ENCODE measurements around the gene NPAS4. TPM values are rescaled to one million over a fixed set of nuclear protein-coding genes. Genes with fewer than 3 reads are reported as not detected.

Gene NPAS4
- total and polyA plus RNA-seq, 2 of the 13 experiments (the other 11 are each of a cell fraction or from before 2014, with no cell fraction given), result not detected

- TF ChIP-seq, protein P1, sequence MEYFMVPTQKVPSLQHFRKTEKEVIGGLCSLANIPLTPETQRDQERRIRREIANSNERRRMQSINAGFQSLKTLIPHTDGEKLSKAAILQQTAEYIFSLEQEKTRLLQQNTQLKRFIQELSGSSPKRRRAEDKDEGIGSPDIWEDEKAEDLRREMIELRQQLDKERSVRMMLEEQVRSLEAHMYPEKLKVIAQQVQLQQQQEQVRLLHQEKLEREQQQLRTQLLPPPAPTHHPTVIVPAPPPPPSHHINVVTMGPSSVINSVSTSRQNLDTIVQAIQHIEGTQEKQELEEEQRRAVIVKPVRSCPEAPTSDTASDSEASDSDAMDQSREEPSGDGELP (IDR thresholded peaks at IDR 0.05; ENCODE audit: borderline replicate concordance, low read depth), result peak; percentile 74; the same call in 1 of the 2 replicates
- TF ChIP-seq HOXA7 (CRISPR knock-in tag; IDR thresholded peaks at IDR 0.05) (peak; percentile 100), TRIM22 (IDR thresholded peaks at IDR 0.05) (no peak), PHF8 (CRISPR knock-in tag; IDR thresholded peaks at IDR 0.05) (peak; percentile 99), ZNF124 (CRISPR knock-in tag; IDR thresholded peaks at IDR 0.05) (peak; percentile 100), MBNL3 (CRISPR knock-in tag; conservative IDR thresholded peaks at IDR 0.05) (peak; percentile 100), SETDB1 (CRISPR knock-in tag; IDR thresholded peaks at IDR 0.05; ENCODE audit: borderline replicate concordance) (peak; percentile 99), ZNF564 (CRISPR knock-in tag; IDR thresholded peaks at IDR 0.05) (peak; percentile 100), E2F1 (CRISPR knock-in tag; IDR thresholded peaks at IDR 0.05) (peak; percentile 100), NCOA2 (CRISPR knock-in tag; IDR thresholded peaks at IDR 0.05) (peak; percentile 100), ZNF367 (CRISPR knock-in tag; IDR thresholded peaks at IDR 0.05; ENCODE audit: borderline replicate concordance) (peak; percentile 100), ZNF547 (CRISPR knock-in tag; IDR thresholded peaks at IDR 0.05) (peak; percentile 100), HNRNPLL (IDR thresholded peaks at IDR 0.05; ENCODE audit: low read depth, low read length, poor library complexity, severe bottlenecking) (peak; percentile 67), HNRNPK (IDR thresholded peaks at IDR 0.05; ENCODE audit: low read depth, low read length, poor library complexity, severe bottlenecking) (no peak), ZNF773 (CRISPR knock-in tag; IDR thresholded peaks at IDR 0.05; ENCODE audit: borderline replicate concordance) (peak; percentile 100), MED13 (CRISPR knock-in tag; IDR thresholded peaks at IDR 0.05) (peak; percentile 100), HDAC6 (IDR thresholded peaks at IDR 0.05; ENCODE audit: low read depth, low read length) (no peak), PAX8 (CRISPR knock-in tag; IDR thresholded peaks at IDR 0.05; ENCODE audit: borderline replicate concordance) (peak; percentile 100)
- TF ChIP-seq, protein P2, sequence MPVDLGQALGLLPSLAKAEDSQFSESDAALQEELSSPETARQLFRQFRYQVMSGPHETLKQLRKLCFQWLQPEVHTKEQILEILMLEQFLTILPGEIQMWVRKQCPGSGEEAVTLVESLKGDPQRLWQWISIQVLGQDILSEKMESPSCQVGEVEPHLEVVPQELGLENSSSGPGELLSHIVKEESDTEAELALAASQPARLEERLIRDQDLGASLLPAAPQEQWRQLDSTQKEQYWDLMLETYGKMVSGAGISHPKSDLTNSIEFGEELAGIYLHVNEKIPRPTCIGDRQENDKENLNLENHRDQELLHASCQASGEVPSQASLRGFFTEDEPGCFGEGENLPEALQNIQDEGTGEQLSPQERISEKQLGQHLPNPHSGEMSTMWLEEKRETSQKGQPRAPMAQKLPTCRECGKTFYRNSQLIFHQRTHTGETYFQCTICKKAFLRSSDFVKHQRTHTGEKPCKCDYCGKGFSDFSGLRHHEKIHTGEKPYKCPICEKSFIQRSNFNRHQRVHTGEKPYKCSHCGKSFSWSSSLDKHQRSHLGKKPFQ (CRISPR knock-in tag; IDR thresholded peaks at IDR 0.05; ENCODE audit: insufficient replicate concordance), result peak; percentile 100
- TF ChIP-seq, protein P3, sequence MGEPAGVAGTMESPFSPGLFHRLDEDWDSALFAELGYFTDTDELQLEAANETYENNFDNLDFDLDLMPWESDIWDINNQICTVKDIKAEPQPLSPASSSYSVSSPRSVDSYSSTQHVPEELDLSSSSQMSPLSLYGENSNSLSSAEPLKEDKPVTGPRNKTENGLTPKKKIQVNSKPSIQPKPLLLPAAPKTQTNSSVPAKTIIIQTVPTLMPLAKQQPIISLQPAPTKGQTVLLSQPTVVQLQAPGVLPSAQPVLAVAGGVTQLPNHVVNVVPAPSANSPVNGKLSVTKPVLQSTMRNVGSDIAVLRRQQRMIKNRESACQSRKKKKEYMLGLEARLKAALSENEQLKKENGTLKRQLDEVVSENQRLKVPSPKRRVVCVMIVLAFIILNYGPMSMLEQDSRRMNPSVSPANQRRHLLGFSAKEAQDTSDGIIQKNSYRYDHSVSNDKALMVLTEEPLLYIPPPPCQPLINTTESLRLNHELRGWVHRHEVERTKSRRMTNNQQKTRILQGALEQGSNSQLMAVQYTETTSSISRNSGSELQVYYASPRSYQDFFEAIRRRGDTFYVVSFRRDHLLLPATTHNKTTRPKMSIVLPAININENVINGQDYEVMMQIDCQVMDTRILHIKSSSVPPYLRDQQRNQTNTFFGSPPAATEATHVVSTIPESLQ (CRISPR knock-in tag; conservative IDR thresholded peaks at IDR 0.05), result peak; percentile 100
- TF ChIP-seq, protein P4, sequence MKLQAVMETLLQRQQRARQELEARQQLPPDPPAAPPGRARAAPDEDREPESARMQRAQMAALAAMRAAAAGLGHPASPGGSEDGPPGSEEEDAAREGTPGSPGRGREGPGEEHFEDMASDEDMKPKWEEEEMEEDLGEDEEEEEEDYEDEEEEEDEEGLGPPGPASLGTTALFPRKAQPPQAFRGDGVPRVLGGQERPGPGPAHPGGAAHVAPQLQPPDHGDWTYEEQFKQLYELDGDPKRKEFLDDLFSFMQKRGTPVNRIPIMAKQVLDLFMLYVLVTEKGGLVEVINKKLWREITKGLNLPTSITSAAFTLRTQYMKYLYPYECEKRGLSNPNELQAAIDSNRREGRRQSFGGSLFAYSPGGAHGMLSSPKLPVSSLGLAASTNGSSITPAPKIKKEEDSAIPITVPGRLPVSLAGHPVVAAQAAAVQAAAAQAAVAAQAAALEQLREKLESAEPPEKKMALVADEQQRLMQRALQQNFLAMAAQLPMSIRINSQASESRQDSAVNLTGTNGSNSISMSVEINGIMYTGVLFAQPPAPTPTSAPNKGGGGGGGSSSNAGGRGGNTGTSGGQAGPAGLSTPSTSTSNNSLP (IDR thresholded peaks at IDR 0.05; ENCODE audit: low read depth, low read length), result no peak
Observed at GRCh38 chr11:66421492-66422205, 814 bp downstream of the NPAS4 start (continued).

Data from HepG2 (cell line).